ENCODE measurements around the gene RAB14. TPM values are rescaled to one million over a fixed set of nuclear protein-coding genes. Genes with fewer than 3 reads are reported as not detected.

The RAB14 gene
- total RNA-seq, 1 experiment from 2014 or later, result 63.1 TPM

DNA sequence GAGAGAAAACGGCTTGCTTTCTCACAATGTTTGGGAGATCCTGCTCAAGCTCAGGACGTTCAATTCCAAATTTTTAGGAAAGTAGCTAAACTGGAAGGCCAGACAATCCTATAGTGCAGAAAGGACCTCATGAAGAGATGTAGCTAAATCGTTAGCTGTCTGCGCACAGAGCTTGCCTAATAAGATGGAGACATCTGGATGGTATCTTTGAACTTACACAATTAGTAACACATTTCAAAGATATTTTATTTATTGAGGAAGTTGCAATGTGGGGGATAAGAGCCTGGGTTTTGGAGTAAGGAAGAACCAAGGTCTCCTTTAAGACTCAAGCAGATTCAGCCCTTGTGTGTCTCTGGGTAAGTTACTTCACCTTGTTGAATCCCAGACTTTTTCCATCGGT, 28.6 kb upstream of the RAB14 start (continued):
- TF ChIP-seq, protein P1, sequence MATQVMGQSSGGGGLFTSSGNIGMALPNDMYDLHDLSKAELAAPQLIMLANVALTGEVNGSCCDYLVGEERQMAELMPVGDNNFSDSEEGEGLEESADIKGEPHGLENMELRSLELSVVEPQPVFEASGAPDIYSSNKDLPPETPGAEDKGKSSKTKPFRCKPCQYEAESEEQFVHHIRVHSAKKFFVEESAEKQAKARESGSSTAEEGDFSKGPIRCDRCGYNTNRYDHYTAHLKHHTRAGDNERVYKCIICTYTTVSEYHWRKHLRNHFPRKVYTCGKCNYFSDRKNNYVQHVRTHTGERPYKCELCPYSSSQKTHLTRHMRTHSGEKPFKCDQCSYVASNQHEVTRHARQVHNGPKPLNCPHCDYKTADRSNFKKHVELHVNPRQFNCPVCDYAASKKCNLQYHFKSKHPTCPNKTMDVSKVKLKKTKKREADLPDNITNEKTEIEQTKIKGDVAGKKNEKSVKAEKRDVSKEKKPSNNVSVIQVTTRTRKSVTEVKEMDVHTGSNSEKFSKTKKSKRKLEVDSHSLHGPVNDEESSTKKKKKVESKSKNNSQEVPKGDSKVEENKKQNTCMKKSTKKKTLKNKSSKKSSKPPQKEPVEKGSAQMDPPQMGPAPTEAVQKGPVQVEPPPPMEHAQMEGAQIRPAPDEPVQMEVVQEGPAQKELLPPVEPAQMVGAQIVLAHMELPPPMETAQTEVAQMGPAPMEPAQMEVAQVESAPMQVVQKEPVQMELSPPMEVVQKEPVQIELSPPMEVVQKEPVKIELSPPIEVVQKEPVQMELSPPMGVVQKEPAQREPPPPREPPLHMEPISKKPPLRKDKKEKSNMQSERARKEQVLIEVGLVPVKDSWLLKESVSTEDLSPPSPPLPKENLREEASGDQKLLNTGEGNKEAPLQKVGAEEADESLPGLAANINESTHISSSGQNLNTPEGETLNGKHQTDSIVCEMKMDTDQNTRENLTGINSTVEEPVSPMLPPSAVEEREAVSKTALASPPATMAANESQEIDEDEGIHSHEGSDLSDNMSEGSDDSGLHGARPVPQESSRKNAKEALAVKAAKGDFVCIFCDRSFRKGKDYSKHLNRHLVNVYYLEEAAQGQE (IDR thresholded peaks at IDR 0.05; ENCODE audit: low read depth), result no peak
- no peak for TF ChIP-seq CEBPB (IDR thresholded peaks at IDR 0.05; ENCODE audit: low read depth)

DNA sequence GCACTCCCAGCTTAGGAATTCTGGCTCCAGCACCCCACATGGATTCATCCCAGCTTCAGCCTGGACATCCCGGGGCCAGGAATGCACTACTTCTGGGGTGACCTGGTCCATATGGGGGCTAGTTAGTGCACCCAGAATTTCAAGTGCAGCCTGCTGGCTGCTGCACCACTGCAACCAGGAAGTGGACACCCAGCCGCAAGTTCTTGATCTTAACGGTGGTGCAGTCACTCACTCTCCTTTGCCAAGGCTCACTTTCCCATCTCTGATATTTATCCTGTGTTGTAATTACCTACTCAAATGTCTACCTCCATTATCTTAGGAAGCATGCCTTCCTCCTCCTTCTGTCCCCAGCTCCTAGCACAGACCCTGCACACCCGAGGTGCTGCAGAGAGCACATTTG, 26.2 kb upstream of the RAB14 start:
- no peak overlapping the region for H3K9ac ChIP-seq (ENCODE audit: low read length)
- ChIA-PET POLR2A (no interaction called here), RAD21 (ENCODE audit: low non-redundant PET in 1 of 2, low total read pairs in 2 of 2, uncharacterized antibody in 2 of 2, unreplicated experiment in 2 of 2) (no interaction called here), CTCF (no interaction called here)
- no peaks in the 10 kb centered on the region for H3K79me2 ChIP-seq (ENCODE audit: insufficient read depth, low read length)
- H3K9me3 ChIP-seq (ENCODE audit: control insufficient read depth in 1 of 2, insufficient read depth in 1 of 2, low read depth in 1 of 2, low read length in 2 of 2), result no peaks in the 10 kb centered on the region
- no TSS peak for BruUV-seq (replicated peaks)
- DNase-seq (ENCODE audit: low read depth, low spot score) (no peak), ATAC-seq (no peak)
- H3K9me2 ChIP-seq (ENCODE audit: insufficient read depth), result no peaks in the 10 kb centered on the region
- H3K4me2 ChIP-seq (ENCODE audit: low read length), result no peak overlapping the region
- no peak overlapping the region for H2AFZ ChIP-seq (ENCODE audit: low read depth, low read length, poor library complexity, severe bottlenecking)
- no peaks in the 10 kb centered on the region for H3K27me3 ChIP-seq (ENCODE audit: insufficient read depth, low read length)
- intact Hi-C loops (cut with micrococcal nuclease), result no loop called here
- no peak overlapping the region for H3K27ac ChIP-seq (ENCODE audit: low read depth, low read length)
- H3K36me3 ChIP-seq (ENCODE audit: control insufficient read depth in 1 of 2, insufficient read depth in 2 of 2, low read length in 2 of 2), result no peaks in the 10 kb centered on the region
- no peak overlapping the region for H3K4me3 ChIP-seq (replicated peaks in 1 of 2; ENCODE audit: low read depth in 1 of 2, low read length in 2 of 2)
- peaks cover 0 to 9% of the 10 kb centered on the region in 2 experiments; a peak in 2 of 4 replicates for H3K4me1 ChIP-seq (ENCODE audit: control insufficient read depth in 1 of 2, insufficient read depth in 2 of 2, low read length in 2 of 2)
- no peaks in the 10 kb centered on the region for H4K20me1 ChIP-seq (ENCODE audit: insufficient read depth)
- TF ChIP-seq CEBPB (IDR thresholded peaks at IDR 0.05; ENCODE audit: low read depth) (no peak), FOSL1 (IDR thresholded peaks at IDR 0.05; ENCODE audit: low read depth) (no peak), YY1 (IDR thresholded peaks at IDR 0.05; ENCODE audit: extremely low read depth, insufficient replicate concordance, low read depth, low read length) (no peak), RAD21 (IDR thresholded peaks at IDR 0.05; ENCODE audit: low read depth) (no peak), ZFX (IDR thresholded peaks at IDR 0.05) (no peak), EGR1 (IDR thresholded peaks at IDR 0.05; ENCODE audit: low read depth) (no peak), SP1 (IDR thresholded peaks at IDR 0.05; ENCODE audit: low read depth) (no peak), JUND (IDR thresholded peaks at IDR 0.05) (no peak), ELF1 (IDR thresholded peaks at IDR 0.05; ENCODE audit: borderline replicate concordance, low read depth) (no peak), EZH2 (IDR thresholded peaks at IDR 0.05) (no peak), POLR2AphosphoS5 (IDR thresholded peaks at IDR 0.05; ENCODE audit: low read depth, low read length) (no peak)
- TF ChIP-seq, protein P2, sequence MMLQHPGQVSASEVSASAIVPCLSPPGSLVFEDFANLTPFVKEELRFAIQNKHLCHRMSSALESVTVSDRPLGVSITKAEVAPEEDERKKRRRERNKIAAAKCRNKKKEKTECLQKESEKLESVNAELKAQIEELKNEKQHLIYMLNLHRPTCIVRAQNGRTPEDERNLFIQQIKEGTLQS (IDR thresholded peaks at IDR 0.05), result no peak
- TF ChIP-seq, protein P3, sequence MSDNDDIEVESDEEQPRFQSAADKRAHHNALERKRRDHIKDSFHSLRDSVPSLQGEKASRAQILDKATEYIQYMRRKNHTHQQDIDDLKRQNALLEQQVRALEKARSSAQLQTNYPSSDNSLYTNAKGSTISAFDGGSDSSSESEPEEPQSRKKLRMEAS (IDR thresholded peaks at IDR 0.05), result no peak
- TF ChIP-seq, protein P1 (IDR thresholded peaks at IDR 0.05; ENCODE audit: low read depth), result no peak
- TF ChIP-seq, protein P4, sequence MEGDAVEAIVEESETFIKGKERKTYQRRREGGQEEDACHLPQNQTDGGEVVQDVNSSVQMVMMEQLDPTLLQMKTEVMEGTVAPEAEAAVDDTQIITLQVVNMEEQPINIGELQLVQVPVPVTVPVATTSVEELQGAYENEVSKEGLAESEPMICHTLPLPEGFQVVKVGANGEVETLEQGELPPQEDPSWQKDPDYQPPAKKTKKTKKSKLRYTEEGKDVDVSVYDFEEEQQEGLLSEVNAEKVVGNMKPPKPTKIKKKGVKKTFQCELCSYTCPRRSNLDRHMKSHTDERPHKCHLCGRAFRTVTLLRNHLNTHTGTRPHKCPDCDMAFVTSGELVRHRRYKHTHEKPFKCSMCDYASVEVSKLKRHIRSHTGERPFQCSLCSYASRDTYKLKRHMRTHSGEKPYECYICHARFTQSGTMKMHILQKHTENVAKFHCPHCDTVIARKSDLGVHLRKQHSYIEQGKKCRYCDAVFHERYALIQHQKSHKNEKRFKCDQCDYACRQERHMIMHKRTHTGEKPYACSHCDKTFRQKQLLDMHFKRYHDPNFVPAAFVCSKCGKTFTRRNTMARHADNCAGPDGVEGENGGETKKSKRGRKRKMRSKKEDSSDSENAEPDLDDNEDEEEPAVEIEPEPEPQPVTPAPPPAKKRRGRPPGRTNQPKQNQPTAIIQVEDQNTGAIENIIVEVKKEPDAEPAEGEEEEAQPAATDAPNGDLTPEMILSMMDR (IDR thresholded peaks at IDR 0.05 in 2 of 3, conservative IDR thresholded peaks at IDR 0.05 in 1 of 3; ENCODE audit: borderline replicate concordance in 1 of 3, insufficient read depth in 1 of 3, low read depth in 2 of 3, low read length in 2 of 3), result no peak

All from HCT116 (cell line).